ENCODE results near the gene ZNF577.

DNA sequence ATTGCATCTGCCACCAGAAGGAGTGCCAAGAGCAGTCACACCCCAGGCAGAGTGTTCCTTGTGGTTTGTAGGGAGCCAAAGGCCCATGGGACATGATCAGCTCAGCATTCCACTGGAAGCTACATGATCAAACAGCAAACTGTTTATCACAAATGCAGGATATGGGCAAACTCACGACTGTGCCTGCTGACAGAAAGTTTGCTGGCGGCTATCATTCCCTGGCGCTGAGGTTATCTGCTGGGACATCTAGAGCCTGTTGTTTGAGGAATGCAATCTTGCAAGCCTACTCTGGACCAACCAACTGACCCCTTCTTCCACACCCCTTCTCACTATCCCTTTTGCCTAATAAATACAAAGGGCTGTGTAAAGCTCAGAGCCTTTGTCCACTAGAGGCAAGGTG, 31.9 kb upstream of the ZNF577 start:
- TF ChIP-seq, protein P1, sequence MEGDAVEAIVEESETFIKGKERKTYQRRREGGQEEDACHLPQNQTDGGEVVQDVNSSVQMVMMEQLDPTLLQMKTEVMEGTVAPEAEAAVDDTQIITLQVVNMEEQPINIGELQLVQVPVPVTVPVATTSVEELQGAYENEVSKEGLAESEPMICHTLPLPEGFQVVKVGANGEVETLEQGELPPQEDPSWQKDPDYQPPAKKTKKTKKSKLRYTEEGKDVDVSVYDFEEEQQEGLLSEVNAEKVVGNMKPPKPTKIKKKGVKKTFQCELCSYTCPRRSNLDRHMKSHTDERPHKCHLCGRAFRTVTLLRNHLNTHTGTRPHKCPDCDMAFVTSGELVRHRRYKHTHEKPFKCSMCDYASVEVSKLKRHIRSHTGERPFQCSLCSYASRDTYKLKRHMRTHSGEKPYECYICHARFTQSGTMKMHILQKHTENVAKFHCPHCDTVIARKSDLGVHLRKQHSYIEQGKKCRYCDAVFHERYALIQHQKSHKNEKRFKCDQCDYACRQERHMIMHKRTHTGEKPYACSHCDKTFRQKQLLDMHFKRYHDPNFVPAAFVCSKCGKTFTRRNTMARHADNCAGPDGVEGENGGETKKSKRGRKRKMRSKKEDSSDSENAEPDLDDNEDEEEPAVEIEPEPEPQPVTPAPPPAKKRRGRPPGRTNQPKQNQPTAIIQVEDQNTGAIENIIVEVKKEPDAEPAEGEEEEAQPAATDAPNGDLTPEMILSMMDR (IDR thresholded peaks at IDR 0.05), result no peak
- TF ChIP-seq EP300 (IDR thresholded peaks at IDR 0.05; ENCODE audit: low read depth), result no peak

Data from transverse colon (tissue), 3 donors.